GM21576 (cell line): ENCODE results near the gene NUMB.
"Not testable (repeated sequence)": the region's sequence is repeated elsewhere in the genome, so short reads cannot be mapped to it uniquely, and the experiment has no call there.

Source experiments
- ATAC-seq: cut with Tn5 transposase; IDR thresholded peaks from one replicate; pipeline ENCODE4 v1.9.1; 2021; ENCODE audit warnings: mild to moderate bottlenecking, moderate library complexity; ENCODE audit not compliant: unreplicated experiment

NUMB gene

DNA sequence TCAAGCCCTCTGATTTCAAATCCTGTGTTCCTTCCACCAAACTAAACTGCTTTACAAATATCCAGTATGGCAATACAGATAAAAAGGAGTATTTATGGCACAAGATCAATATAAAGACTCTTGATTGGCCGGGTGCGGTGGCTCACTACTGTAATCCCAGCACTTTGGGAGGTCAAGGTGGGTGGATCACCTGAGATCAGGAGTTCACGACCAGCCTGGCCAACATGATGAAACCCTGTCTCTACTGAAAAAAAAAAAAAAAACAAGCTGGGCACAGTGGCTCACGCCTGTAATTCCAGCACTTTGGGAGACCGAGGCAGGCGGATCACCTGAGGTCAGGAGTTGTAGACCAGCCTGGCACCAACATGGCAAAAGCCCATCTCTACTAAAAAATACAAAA is 35.3 kb downstream of the NUMB start:
- not testable (repeated sequence) for ATAC-seq

DNA sequence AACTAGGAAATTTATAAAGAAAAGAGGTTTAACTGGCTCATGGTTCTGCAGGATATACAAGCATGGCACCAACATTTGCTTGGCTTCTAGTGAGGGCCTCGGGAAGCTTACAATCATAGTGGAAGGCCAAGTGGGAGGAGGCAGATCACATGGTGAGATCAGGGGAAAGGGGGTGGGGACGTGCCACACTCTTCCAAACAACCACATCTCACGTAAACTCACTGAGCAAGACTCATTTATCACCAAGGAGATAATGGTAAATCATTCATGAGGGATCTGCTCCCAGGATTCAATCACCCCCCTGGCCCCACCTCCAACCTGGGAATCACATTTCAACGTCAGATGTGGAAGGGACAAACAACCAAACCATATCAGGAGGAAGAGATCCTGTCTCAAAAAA is 35.8 kb downstream of the NUMB start:
- ATAC-seq, result no peak

DNA sequence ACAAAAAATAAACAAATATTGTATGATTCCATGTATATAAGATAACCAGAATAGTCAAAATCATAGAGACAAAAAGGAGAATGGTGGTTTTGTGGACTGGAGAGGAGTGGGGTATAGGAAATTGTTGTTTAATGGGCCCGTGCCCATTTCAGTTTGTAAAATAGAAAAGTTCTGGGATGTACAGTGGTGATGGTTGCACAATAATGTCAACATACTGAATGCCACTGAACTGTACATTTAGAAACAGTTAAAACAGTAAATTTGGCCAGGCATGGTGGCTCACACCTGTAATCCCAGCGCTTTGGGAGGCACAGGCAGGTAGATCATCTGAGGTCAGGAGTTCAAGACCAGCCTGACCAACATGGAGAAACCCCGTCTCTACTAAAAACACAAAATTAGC is 40.1 kb downstream of the NUMB start:
- no peak for ATAC-seq

DNA sequence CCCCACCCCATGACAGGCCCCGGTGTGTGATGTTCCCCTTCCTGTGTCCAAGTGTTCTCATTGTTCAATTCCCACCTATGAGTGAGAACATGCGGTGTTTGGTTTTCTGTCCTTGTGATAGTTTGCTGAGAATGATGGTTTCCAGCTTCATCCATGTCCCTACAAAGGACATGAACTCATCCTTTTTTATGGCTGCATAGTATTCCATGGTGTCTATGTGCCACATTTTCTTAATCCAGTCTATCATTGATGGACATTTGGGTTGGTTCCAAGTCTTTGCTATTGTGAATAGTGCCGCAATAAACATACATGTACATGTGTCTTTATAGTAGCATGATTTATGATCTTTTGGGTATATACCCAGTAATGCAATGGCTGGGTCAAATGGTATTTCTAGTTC is 52.1 kb downstream of the NUMB start:
- not testable (repeated sequence) for ATAC-seq

DNA sequence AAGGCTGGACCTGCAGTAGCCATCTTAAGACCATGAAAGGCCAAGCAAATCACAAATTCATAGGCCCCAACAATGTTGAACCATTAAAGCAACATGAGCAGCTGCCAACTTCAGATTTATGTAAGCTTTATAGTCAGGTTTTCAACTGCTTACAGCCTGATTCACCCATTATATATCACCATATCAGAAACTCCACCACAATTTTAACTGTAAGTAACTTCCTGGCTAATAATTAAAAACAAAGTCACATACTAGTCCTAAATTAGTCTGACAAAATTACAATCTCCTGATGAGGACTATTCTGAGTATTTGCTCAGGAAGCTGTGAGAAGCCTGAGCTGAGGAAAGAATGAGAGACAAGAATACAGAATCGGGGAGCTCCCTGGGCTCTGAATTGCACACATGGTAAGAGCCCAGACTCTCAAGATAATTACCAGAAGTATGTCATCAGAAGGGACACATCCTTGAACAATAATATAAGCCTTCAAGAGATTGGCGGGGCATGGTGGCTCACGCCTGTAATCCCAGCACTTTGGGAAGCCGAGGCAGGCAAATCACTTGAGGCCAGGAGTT is 55.1 kb downstream of the NUMB start:
- no peak for ATAC-seq

DNA sequence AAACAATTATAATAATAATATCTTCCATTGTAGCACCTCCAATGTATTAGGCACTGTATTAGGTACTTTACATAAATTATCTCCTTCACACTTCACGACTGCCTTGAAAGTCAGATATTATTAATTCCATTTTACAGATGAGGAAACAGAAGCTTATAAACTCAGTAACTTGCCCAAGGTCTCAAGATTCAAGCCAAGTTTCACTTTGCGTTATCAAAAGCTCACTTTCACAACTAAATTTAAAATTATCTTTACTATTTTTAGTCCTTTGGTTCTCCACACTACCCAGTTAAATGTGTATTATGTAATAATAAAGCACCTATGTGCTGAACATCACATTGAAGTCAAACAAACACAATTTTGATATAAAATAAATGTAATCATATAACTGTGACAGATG is 55.8 kb downstream of the NUMB start:
- ATAC-seq, result no peak

DNA sequence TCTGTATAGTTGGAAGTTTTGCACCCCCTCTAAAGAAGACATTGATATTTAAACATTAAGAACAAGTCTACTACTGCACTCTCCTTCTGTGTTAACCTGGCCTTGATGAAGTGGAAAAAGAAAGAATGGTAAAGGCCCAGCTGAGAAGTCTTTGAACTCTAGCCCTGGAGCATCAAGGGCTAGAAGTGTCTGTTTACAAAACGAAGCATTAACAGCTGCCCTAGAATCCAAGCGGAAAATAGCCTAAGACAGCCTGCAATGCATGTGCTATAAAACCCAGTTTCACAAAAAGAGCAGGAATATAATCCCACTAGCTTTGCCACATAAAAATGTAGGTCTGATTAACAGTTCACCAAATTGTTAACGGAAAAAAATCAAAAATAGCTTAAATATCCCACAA is 60.5 kb downstream of the NUMB start:
- no peak for ATAC-seq

DNA sequence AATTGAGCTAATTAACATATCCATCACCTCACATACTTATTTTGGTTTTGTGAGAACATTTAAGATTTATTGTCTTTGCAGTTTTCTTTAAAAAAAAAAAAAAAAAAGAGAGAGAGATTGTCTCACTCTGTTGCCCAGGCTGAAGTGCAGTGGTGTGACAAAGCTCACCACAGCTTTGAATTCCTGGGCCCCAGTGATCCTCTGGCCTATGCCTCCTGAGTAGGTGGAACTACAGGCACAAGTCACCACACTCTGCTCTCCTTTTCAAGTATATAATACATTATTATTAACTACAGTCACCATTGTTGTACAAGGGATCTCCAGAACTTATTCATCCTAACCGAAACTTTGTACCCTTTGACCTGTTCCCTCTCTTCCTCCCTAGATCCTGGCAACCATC is 64.0 kb downstream of the NUMB start:
- no peak for ATAC-seq

DNA sequence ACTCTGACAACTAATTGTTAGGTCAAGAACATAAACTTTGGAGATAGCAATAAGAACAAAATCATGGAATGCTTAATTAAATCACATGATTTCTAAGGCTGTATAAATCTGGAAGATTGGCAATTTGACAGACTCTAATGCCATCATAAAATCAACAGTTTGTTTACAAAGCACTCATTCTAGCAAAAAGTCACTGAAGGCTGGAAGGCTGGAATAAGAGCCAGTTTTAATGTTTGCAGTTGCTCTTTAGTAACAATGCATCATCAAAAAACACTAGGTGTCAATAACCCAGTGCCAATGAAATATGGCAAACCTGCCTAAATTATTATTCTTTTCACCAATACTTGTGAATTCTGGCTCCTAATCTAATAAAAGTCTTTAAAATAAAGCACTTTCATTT is 65.0 kb downstream of the NUMB start:
- ATAC-seq, result no peak

DNA sequence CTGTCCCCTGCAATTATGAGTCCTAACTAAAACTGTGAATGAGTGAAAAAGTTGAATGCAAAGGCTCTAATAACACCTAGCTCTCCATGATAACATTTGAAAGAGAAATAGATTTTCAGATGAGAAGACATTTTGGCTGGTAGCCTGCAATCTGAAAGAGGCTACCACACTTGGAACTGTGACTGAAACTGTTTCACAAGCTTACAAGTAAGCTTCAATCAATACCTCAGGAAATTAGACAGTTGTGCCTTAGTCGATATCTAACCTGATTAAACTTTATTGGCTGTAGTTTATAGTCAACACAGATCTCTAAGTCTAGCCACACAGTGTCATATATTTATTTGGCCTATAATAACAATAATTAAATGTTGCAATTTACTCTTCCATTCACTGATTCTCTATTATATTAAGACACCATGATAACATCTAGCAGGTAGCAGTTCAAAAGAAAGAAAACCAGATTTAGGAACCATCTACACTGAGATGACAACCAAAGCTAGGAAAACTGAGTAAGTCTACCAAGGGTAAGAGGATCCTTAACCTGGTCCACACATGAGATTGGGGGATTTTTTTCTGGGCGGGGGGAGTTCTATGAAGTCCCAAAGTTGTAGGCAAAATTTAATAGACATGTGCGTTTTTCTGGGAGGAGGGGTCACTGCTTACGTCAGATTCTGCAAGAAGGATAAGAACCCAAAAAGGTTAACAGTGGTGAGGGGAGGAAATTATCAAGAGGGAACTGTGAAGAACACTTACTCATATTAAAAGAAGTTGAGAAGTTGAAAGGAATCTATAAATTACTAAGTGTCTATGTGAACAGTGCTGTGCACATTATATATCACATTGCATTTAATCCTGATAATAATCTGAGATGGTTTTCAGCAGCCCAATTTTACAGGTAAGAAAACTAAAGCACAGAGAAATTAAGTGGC is 65.8 kb downstream of the NUMB start:
- ATAC-seq, result no peak

DNA sequence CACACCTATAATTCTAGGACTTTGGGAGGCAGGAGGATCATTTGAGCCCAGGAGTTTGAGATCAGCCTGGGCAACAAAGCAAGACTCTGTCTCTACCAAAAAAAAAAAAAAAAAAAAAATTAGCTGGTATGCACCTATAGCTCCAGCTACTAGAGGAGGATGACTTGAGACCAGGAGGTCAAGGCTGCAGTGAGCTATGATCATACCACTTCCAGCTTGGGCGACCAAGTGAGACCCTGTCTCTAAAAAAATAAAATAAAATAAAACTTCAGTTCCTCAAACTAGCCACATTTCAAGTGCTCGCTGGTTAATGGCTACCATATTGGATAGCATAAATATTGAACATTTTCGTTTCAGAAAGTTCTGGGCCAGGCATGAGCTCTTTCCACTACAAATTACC is 70.5 kb downstream of the NUMB start:
- ATAC-seq, result not testable (repeated sequence)

DNA sequence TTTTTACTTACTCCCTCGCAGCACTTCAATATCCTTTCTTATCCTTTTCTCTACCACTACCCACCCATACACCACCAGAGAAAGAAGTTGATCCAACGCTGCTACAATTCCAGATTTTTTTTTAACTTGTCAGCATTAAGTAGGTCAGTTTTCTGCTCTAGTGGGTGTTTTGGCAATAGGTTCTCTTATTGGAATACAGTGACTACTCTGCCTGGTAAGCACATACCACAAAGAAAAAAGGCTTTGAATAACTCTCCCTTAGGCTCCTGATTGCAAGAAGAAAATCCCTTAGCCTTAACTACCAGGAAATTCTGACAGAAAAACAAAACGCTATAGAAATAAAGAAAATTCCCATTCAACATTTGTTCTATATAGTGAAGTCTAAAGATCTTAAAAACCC is 72.0 kb downstream of the NUMB start:
- ATAC-seq, result no peak

DNA sequence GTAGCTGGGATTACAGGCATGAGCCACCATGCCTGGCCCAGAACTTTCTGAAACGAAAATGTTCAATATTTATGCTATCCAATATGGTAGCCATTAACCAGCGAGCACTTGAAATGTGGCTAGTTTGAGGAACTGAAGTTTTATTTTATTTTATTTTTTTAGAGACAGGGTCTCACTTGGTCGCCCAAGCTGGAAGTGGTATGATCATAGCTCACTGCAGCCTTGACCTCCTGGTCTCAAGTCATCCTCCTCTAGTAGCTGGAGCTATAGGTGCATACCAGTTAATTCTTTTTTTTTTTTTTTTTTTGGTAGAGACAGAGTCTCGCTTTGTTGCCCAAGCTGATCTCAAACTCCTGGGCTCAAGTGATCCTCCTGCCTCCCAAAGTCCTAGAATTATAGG is 73.3 kb downstream of the NUMB start:
- ATAC-seq, result not testable (repeated sequence)

DNA sequence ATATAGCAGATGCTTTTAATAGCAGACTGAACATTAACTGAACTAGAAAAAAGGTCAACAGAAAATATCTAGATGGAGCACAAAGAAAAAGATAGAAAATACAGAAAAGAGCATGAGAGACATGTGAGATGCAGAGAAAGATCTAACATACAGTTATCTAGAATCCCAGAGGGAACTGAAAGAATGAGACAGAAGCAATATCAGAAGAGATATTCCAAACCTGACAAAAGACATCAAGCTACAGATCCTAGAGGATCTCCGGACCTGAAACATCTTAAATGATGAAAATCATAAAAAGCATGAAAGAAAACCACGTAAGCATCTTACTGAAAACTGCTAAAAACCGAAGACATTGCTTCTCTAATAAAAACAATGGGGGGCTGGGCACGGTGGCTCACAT is 75.0 kb downstream of the NUMB start:
- ATAC-seq, result no peak

DNA sequence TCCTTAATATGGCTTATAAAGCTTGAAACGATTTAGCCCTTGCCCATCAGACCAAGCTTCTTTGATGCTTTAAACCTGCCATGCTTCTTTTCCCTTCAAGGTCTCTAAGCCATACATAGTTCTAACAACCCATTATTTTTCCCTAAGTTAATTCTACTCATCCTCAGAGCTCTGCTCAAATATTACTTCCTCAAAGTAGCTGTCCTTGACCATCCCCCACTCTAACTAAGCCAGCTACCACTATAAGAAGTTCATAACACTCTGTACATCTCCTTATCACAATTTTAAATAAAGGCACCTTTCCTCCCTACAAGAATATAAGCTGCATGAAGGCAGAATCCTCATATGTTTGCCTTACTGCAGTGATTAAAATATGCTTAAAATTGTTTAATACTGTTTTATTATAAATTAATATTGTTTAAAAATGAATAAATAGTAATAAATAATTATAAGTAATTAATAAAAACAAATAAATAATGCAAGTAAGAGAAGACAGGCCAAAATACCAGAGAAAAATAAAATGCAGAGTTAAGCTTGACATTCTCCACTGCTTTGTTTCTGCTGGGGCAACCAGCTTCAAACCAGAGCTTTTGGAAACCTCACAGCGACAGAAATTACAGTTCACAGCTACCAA is 76.8 kb downstream of the NUMB start:
- ATAC-seq, result no peak

DNA sequence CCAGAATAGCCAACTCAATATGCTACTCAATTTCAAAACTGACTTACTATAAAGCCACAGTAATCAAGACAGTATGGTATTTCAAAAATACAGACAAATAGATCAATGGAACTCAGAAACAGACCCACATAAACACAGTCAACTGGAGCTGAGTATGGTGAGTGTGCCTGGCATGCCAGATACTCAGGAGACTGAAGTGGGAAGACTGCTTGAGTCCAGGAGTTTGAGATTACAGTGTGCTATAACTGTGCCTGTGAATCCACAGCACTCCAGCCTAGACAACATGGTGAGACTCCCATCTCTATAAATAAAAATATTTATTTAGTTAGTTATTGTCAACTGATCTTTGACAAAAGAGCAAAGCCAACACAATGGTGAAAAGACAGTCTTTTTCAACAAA is 81.8 kb downstream of the NUMB start:
- no peak for ATAC-seq

DNA sequence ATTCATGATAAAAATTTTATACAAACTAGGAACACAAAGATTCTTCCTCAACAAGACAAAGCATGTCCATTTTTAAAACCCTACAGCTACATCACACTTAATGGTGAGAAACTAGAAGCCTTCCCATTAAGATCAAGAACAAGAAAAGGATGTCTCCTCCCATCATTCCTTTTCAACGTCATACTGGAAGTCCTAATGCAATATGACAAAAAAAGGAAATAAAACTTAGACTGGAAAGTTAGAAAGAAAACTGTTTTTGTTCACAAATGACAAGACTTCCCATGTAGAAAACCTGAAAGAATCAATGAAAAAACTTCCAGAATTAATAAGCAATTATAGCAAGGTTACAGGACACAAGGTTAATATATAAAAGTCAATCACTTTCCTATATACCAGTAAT is 82.5 kb downstream of the NUMB start:
- ATAC-seq, result no peak

DNA sequence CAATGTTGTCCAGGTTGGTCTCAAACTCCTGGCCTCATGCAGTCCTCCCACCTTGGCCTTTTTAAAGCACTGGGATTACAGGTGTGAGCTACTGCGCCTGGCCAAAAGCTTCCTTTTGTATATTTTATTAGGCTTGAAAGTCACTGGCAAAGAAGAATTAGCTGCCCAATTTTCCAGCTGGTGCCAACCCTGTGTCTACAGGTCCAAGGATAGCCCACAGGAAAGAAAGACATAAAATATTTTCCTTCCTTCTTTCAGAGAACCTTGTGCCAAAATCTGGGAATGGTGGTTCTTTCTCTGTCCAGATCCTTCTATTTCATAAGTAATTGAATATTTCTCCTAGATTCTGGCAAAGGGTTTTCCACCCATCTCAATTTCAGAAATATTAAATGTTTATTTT is 84.1 kb downstream of the NUMB start:
- ATAC-seq, result no peak

DNA sequence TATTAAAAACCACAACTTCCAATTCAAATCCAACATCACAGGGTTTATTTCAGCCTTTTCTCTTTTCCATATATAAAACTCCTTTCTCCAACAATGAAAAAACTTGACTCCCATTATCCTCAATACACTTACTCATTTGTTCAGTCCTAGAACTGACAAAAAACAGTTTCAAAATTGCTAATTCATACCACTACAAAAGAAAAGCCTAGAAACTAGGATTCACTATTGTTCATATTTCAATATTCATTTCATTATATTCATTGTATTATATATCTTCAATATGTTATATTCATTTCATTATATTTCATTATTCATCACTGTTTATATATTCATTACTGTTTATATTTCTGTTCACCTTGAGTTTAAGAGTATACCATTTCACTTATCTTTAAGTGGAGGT is 85.8 kb downstream of the NUMB start:
- ATAC-seq, result no peak

DNA sequence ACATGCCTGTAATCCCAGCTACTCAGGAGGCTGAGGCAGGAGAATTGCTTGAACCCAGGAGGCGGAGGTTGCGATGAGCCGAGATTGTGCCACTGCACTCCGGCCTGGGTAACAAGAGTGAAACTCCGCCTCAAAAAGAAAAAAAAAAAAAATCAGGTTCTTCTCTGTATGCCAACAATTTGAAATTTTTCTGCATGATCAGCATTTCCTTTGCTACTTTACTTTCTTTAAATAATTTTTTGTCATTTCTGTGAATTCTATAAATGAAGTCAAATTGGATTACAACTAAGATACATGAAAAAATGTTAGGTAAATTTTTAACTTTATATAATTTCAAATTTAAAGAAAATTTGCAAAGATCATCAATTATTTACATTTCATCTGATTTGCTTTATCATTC is 87.8 kb downstream of the NUMB start:
- no peak for ATAC-seq

DNA sequence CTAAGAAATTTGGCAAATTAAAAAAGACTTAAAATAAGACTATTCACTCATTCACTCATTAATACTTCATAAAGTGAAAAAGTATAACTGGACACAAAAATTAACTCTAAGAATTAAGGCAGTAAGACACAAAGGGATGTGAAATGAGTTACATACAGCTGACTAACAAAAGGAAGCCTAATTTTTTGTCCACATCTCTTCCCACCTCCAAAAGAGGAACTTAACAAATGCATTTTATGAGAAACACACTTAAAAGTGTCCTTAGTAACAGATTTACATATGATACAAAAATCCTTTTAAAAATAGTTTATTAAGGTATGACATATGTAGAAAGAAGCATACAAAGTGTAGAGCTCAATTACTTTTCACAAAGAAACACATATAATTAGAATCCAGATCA is 88.9 kb downstream of the NUMB start:
- ATAC-seq, result no peak

DNA sequence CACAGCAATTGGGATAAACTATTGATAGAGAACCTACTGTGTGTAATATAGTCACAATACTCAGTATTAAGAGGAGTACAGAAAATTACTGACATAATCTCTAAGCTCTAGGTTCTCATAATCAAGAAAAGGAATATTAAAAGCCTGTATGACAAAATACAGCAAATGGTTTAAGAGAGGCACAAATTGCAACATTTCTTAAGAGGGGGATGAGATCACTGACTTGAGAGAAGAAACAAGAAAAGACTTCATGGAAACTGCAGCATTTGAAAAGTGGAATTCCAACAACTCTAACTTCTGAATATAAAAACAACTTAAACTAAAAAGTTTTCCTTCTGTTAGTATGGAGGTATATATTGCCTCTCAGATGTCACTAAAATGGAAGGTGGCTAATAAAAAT is 89.7 kb downstream of the NUMB start:
- ATAC-seq, result no peak
